GM10847 (cell line): Measurements from ENCODE around the gene IFI30.

Experiments
- POLR2A ChIP-seq: IDR thresholded peaks from 2 replicates; pipeline ENCODE4 v1.6.1; 2011; ENCODE audit not compliant: insufficient read length; ENCODE audit errors: extremely low read depth

Gene IFI30

DNA sequence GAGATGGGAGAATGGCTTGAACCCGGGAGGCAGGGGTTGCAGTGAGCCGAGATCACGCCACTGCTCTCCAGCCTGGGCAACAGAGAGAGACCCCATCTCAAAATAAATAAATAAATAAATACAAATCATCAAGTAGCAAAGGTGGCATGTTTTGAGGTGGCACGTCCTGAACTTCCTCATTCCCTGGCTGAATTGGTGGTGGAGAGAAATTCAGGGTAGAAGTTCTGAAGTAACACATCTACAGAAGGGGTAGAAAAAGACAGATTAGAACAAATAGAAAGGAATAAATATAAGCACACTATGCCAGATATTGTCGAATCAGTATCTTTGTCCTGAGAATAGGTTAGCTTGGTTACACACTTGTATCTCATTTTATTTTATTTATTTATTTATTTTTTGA is 6.3 kb downstream of the IFI30 start:
- TF ChIP-seq POLR2A = no peak

DNA sequence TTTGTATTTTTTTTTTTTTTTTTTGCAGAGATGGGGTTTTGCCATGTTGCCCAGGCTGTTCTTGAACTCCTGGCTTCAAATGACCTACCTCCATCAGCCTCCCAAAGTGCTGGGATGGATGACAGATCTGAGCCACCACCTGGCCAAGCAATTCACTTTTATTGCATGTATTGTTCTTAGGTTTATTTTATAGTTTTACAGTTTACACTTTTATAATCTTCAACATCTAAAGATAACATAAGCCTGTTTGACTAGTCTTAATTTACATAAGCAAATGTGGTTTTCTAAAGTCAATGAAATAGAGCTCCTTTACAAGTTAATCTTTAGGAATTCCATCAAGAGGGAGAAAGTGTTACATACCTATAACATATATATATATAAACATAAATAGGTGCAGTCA is 9.9 kb downstream of the IFI30 start:
- TF ChIP-seq POLR2A = no peak

GRCh38 chr19:18185538-18185937 is 11.9 kb downstream of the IFI30 start:
- TF ChIP-seq POLR2A = no peak

DNA sequence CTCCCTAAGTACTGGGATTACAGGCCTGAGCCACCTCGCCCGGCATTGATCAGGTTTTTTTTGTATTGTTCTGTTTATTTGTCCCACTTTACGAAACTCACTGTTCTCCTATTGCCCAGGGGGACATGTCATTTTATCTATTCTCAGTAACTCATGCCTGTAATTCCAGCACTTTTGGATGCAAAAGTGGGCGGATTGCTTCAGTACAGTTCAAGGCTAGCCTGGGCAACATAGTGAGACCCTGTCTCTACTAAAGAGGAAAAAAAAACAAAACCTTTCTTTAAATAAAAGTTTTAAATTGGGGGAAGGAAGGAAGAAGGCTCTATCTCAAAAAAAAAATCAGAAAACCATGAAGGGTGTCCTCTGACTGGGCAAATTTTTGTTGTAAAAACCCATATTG is 16.7 kb downstream of the IFI30 start:
- no peak for TF ChIP-seq POLR2A

DNA sequence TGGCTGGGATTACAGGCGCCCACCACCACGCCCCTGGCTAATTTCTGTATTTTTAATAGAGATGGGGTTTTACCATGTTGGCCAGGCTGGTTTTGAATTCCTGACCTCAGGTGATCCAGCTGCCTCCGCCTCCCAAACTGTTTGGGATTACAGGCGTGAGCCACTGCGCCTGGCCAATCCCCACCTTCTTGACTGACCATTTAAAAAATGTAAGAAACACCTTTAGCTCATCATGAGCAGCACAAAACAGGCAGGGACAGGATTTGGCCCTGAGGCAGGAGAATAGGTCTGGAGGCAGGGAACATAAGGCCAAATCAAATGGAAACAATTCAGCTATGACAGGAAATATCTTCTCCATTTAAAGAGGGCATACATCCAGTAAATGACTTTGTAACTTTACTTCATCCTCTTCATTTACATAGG is 18.0 kb downstream of the IFI30 start:
- no peak for TF ChIP-seq POLR2A

DNA sequence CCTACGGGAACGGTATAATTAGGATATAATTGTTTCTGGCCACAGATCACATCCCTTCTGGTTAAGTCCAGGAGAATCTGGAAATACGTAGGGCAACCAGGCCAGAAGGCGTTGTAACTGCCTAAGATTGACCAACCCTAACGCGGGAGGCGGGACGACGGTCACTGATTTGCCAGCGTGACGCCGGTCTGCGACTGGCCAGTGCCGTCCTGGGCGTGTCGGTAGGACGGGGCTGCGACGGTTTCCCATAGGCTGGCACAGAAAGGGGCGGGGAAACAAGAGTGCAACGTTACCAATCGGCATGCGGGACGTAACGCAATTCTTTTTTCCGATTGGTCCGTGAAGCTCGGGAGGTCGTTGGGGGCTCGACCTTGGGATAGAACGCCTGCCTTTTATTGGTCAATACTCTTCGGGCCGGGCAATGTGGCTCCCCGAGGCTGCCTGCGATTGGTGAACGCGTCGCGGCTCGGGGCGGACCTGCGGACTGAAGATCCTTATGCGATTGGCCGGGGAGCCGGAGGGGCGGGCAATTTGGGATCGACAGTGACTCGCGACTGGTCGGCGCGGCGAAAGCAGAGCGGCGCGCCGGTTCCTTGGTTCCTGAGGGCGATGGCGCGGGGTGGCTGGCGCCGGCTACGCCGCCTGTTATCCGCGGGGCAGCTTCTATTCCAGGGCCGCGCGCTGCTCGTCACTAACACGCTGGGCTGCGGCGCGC is 19.2 kb downstream of the IFI30 start, which contains the start of gene MPV17L2:
MPV17L2 (plus strand) TSS at position 546 of the 715 bp plus-strand sequence; CDS start at position 610, 64 bp downstream.
- TF ChIP-seq POLR2A = peak; percentile 52

GRCh38 chr19:18193388-18194180 is 20.0 kb downstream of the IFI30 start:
- no peak for TF ChIP-seq POLR2A

DNA sequence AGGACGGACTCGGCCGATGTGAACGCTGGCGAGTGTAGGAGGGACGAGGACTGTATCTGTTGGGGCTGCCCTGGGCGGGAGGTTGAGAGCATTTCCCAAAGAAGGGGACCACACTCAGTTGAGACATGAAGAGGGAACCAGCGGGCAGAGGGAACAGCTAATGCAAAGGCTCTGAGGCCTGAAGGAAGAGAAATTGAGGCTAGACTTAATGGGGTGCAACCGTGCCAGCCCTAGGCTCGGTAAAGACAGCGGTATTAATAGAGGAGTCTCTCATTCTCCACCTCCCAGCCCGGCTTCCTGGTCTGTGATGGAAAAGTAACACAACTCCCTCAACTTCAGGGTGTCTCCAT is 20.5 kb downstream of the IFI30 start:
- no peak for TF ChIP-seq POLR2A

DNA sequence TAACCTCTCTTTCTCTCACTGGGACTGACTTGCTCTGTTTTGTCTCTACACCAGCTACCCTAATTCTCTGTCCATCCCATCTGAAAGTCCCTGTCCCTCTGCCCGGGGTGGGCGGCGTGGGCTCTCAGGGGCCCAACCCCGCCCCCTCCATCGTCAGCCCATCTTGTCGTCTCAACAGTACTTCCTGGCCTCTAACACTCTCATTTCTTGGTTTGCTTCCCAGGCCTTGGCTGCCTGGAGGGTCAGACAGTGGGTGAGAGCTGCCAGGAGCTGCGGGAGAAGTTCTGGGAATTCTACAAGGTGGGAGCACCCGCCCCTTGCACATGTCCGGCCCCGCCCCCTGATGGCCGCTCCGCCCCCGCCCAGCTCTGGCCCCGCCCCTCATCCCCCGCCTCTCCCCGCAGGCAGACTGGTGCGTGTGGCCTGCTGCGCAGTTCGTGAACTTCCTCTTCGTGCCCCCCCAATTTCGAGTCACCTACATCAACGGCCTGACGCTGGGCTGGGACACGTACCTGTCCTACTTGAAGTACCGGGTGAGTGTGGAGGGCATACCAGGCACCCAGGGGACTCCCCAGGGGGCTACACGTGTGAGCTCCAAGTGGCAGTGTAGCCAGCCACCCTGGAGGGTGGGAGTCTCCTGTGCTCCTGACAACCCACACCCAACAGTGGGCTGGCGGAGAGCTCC is 21.1 kb downstream of the IFI30 start:
- TF ChIP-seq POLR2A = no peak

- TF ChIP-seq POLR2A = no peak
Observed at GRCh38 chr19:18196511-18196845, 22.9 kb downstream of the IFI30 start.

DNA sequence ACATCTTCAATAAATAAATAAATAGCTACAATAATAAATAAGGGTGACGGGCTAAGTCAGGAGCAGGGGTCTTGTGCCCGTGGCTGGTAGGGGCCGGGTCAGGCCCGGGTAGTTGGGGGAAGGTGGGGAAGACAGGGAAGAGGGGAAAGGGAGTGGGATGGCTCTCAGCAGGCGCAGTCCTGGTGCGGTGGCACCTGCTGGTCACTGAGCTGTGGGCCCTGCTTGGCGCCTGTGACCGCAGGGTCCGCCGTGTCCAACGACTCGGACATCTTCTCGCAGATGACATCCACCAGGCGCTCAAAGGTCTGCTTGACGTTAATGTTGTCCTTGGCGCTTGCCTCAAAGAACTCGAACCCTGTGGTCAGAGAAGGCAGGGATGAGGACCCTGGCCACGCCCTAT is 23.7 kb downstream of the IFI30 start:
- TF ChIP-seq POLR2A = no peak

GRCh38 chr19:18197941-18198340 is 24.3 kb downstream of the IFI30 start:
- no peak for TF ChIP-seq POLR2A

DNA sequence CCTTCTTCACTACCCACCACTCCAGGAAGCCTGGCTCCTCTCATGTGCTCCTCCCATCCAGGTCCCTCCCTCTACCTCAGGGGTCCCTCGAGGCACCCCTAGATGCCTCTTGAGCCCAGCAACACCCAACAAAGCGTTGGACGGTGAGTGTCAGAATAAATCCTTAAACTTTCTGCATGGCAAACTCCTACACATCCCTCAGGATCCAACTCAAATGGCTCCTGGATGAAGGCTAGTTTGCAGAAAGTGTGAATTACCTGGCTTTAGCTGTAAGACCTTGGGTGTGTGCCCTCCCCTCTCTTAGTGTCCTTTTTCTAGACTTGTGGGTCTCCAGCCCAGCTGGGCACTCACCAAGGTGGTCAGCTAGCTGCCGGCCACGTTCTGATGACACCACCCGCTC is 24.8 kb downstream of the IFI30 start:
- TF ChIP-seq POLR2A = no peak

DNA sequence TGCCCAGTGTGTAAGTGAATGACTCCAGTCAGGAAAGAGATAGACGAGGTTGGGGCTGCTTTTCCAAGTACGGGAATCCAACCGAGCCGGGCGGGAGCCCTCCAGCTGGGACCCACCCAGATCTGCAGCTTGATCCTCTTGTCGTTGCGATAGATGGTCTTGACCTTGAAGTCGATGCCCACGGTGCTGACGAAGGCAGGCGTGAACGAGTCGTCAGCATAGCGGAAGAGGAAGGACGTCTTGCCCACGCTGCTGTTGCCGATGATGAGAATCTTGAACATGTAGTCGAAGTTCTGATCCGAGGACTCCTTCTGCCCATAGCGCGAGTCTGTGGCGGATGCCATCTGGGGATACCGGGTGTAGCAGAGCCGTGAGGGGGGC is 28.8 kb downstream of the IFI30 start:
- no peak for TF ChIP-seq POLR2A

GRCh38 chr19:18202778-18203407 is 29.3 kb downstream of the IFI30 start:
- no peak for TF ChIP-seq POLR2A

- TF ChIP-seq POLR2A = no peak
Observed at GRCh38 chr19:18203408-18203862, 29.8 kb downstream of the IFI30 start.

DNA sequence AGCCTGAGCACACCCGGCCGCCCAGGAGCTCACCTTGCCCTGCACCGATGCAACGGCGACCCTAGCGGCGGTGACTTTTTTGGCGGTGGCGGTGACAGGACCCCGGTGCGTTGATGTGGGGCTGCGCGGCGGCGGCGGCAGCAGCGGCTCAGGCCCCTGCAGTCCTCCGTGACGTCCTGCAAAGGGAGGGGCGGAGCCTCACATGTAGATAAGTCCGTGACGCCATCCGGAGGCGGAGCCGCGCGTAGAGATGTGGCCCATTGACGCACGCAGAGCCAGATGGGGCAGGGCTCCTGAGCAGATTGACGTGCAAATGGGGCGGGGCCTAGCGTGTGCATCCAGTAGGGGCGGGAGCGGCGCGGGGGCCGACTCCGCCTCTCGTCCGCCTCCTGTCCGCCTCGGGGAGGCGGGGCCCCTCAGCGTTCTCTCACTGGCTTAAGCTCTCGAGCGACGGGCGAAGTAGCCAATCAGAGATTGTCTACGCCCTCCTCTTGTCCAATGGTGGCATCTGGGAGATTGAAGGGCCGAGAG is 30.3 kb downstream of the IFI30 start, which contains the start of gene RAB3A:
RAB3A (minus strand) TSS at position 180 of the 531 bp plus-strand sequence. CDS start 1,302 bp downstream, outside the sequence.
- TF ChIP-seq POLR2A = peak; percentile 20
